NK-92 (cell line): ENCODE results near the gene CEBPG.

Experiments
- DNase-seq: peaks from one replicate; lab custom pipeline; 2025; ENCODE audit not compliant: unreplicated experiment; lab: John Stamatoyannopoulos, UW

The CEBPG gene

DNA sequence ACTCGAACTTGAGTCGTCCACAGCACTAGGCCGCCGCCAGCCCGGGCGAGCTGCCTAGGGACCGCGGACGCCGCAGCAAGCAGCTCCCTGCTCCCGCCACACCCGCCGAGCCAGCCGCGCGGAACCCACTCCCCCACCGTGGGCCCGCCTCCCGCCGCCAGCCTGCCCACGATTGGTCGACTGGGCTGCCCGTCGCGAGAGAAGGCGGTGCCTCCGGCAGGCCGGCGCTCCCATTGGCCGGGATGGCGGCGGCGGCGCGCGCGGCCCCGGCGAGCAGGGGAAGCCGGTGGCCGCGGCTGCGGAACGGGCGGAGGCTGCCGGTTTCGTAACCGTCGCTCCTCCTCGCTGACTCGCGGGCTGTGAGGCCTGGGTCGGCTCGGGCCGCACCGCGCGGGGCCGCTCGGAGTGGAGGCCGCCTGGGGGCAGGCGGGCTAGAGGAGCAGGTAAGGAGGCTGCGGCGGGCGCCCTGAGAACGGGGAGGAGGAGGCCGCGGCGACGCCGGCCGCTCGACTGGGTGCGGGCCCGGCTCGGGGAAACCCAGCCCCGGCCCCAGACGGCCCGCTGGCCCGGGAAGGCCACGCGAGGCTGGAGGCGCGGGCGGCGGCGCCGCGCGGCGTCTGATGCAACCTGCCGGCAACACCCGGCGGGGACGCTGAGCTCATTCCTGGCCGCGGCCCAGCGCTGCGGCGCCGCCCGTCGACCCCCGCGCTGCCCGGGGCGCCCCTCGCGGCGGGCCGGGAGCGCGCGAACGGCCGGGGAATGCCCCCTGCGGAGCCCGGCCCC, at the start of gene CEBPG:
TSS of gene CEBPG (plus strand) at position 257 of the 783 bp plus-strand sequence. CDS start 5,531 bp downstream, outside the sequence.
- DNase-seq, result peak; percentile 40

DNA sequence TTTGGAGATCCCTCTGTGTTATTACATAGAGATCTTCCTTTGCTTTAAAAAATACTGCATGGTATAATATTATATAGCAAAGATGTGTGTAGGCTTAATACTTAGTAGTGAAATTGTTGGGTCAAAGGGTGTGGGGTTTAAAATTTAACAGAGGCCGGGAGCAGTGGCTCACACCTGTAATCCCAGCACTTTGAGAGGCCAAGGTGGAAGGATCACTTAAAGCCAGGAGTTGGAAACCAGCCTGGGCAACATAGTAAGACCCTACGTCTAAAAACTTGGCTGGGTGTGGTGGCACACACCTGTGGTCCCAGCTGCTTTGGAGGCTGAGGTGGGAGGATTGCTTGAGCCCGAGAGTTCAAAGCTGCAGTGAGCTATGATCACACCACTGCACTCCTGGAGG, 48.9 kb upstream of the CEBPG start:
- no peak for DNase-seq

DNA sequence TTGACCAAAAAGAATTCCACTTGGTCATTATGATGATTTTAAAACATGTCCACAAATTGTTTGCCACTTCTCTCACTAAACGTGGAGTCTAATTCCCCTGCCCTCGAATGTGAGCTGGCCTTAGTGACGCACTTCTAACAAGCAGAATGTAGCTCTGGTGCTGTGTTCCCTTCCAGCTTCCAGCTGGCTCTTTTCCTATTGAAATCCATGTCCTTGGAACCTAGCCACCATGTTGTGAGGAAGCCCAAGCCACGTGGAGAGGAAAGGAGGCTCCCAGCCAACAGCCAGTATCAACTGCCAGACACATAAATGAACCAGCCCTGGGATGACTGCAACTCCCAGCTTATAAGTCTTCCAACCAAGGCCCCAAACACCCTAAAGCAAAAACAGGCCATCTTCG, 47.6 kb upstream of the CEBPG start:
- no peak for DNase-seq

DNA sequence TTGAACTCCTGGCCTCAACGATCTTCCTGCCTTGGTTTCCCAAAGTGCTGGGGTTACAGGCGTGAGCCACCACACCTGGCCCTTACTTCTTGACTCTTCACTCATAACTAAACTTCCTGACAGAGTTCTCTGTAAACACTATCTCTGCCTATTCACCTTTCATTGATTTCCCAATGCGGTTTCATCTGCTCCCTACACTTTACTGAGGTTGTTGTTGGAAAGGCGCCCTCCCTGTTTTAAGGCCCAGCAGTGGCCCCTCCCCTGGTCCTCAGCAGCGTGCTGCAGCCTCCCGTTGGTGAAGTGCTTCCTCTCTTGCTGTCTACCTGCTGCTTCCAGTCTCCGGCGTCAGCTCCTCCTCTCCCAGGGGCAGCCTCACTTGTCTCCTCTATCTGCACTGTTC, 44.4 kb upstream of the CEBPG start:
- no peak for DNase-seq

DNA sequence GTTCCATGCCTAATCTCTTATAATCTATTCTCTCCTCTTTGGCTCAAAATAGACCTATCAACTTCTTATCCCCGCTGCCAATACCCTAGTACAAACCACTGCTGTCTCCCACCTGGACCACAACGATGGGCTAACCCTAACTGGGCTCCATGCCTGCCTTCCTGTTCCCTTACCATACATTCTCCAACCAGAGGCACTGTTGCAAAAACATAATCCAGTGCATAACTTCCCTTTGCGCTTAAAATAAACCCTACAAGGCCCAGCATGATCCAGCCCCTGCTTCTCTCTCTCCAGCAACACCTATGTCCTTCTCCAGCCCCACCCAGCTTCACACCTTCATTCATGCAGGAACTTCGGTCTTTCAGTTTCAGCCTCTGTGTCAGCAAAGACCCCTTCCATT, 43.8 kb upstream of the CEBPG start:
- no peak for DNase-seq

DNA sequence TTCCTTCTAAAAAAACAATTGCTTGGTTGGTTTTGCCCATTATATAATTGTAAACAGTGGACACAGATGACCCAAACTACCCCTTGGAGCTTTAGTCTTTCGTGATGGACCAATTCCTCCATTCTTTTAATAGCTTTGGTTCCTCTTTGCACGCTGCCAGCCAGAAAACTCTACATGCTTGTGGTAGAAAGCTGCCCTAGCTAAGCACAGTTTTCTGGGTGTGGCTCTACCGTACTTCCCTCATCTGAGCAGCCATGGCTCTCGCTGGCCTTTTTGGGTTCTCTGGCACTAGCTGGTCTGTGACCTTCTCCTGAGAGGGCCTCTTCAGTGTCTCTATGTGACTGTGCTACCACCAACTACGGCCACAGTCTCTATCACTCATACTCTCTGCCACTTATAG, 41.3 kb upstream of the CEBPG start:
- DNase-seq, result no peak

DNA sequence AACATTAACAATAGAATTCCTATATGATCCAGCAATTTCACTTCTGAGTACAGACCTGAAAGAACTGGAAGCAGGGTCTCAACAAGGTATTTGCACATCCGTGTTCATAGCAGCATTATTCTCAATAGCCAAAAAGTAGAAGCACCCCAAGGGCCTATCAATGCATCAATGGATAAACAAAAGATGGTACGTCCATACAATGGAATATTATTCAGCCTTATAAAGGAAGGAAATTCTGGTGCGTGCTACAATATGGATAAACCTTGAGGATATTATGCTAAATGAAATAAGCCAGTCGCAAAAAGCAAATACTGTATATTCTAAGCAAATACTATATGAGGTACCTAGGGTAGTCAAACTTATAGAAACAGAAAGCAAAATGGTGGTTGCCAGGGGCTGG, 40.4 kb upstream of the CEBPG start:
- DNase-seq, result no peak

DNA sequence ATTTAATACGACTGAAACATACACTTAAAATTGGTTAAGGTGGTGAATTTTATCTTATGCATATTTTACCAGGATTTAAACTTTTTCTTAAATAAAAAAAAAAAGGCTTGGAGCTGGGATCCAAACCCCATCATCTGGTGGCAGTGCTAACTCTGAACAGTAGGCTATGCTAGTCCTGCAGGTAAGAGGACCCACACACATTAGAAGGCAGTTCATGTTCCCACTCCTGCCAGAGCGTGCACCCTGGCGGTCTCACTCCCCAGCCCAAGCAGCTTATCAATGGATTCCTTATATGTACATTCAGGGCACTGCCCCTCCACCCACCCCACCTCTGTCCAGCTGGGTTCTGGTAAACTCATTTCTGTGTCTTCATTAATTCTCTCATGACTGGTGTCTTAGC, 39.9 kb upstream of the CEBPG start:
- no peak for DNase-seq

DNA sequence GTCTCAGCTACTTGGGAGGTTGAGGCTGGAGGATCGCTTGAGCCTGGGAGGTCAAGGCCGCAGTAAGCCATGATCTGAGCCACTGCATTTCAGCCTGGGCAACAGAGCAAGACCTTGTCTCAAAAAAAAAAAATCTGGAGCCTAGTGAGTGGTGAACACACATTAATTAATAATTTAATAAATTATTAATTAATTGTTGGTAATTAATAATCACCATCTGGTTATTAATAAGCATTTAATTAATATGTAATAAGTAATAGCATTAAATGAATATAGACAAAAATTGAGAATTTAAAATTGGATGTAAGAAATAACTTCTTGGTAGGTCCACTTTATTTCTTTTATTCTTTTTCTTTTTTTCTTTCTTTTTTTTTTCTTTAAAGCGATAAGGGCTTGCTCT, 39.2 kb upstream of the CEBPG start:
- no peak for DNase-seq

DNA sequence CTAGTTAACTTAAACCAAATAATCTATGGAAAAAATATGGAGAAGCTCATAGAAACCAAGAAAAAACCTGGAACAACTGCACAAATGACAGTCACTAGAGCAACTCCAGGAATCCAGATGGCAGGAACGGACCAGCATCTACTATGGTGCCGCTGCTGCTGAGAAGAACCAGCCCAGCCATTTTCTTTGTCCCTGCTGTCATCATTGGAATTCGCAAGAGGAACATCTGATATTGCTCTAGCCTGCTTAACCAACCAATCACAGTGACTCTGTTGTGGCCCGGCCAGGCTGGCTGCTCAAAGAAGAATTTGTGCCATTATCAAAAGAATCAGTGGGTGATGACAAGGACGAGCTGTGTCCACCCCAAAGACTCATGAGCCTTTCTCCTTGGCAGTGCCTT, 38.1 kb upstream of the CEBPG start:
- DNase-seq, result no peak

DNA sequence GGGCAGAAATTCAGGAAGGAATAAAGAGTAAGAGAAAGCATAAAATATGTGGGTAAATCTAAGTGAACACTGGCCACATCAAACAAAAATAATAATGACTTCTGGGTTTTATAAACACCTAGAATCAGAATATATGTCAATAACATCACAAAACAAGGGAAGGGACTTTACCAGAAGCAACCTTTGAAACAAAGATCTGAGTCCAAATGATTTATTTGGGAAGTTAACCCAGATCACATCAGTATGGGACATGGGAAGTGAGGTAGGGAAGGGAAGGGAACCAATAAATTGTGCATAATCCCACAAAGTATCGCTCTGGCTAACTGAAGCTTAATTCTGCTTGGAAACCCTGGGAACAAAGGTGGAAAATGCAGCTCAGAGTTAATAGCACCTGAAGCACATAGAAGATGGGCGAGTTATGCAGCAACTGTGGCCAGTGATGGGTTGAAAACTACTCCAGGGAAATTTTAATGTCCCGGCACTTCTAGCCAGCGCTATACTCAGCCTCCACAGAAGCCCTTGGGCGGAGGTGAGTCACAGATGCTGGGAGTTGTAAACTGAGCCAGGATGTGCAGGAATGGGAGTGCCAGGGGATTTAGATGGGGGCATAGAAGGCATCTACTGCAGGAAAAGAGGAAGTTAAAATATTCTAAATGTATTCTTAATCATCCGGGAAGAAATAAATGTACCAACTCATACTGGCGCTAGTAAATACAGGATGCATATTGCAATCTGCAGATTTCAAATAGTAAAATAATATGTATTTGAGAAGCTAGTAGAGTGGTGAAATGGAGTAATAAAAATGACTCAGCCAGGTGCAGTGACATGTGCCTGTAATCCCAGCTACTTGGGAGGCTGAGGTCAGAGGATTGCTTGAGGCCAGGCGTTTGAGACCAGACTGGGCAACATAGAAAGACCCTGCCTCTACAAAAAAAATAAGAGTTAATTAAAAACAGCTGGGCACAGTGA, 34.2 kb upstream of the CEBPG start:
- no peak for DNase-seq

DNA sequence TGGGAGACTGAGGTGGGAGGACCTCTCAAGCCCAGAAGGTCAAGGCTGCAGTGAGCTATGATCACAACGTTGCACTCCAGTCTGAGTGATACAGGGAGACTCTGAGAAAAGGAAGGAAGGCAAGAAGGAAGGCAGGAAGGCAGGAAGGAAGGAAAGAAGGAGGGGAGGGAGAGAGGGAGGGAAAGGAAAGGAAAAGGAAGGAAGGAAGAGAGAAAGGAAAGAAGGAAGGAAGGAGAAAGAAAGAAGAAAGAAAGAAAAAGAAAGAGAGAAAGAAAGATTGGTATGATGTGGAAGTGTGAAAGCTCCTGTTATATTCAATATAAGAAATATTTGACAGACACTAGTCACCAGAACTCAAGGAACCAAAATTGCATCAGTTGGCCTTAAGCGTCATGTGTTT, 32.5 kb upstream of the CEBPG start:
- DNase-seq, result no peak

DNA sequence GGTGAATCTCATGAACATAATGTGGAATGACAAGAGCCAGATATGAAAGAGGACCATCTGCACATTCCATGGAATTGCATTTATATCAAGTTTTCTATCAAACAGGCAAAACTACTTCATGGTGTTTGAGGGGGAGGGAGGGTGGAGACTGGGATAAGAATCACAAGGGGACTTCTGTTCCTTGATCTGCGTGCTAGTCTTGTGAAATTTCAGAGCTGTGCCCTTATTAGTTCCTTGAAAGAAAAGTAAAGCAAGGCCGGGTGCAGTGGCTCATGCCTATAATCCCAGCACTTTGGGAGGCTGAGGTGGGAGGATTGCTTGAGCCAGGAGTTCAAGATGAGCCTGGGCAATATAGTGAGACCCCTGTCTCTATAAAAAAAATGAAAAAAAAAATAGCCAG, 30.2 kb upstream of the CEBPG start:
- no peak for DNase-seq

DNA sequence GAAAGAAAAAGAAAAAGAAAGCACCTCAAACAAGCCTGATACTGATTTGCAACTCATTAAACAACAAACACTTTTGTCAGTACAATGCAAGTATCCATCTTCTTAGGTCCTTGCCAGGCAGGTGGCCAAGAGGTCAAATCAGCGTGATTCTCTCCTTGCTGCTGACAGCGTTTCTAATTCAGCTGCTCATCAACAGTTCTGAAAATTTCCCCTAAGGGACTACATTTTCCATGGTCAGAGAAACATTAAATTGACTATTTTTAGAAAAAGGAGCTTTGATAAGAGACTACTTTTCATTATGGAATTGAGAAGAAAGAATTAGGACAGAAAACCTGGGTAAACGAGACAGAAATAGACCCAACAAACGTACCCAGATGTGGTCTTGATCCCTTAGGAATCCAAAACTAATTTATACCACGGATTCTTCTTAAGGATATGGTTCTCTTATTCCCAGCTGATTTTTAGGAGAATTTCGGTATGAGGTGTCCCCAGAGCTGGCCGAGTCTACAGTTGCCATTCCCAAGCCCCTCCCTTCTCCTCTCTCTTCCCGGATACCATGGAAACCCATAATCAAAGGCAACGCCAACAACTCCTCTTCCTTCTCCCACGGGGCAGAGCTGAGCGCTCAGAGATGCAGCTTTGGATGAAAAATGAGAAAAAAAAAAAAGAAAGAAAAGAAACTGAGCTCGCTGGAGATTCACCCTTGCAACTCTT, 29.5 kb upstream of the CEBPG start:
- DNase-seq, result no peak

DNA sequence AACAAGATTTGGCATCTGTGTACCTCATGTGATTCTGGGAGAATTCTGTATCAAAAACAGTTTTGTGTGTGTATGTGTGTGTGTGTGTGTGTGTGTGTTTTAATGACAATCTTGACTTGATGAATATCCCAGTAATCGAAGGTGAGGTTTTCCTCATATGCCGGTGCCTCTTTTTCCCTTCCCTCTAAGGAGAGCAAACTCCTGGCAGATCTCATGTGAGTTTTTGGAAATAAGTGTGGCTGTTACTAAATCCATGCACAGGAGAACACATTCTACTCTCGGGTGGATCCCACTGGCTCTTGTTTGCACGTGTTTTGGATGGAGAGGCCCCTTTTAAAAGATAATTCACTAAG, 29.0 kb upstream of the CEBPG start:
- no peak for DNase-seq

DNA sequence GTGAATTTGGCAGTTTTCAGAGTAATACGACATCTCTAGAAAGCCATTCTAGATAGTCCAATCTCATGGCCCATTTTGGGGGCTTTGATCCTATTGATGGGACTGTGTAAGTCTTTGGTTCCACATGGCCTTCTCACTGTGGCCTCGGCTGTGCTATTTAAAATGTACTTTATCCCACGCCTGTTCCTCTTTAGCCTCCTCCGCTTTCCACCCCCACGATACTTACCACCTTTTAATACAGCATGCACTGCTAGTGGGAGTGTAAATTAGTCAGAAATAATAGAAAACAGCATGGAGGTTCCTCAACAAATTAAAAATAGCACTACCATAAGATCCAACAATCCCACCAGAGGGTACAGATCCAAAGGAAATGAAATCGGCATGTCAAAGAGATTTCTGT, 28.3 kb upstream of the CEBPG start:
- no peak for DNase-seq

DNA sequence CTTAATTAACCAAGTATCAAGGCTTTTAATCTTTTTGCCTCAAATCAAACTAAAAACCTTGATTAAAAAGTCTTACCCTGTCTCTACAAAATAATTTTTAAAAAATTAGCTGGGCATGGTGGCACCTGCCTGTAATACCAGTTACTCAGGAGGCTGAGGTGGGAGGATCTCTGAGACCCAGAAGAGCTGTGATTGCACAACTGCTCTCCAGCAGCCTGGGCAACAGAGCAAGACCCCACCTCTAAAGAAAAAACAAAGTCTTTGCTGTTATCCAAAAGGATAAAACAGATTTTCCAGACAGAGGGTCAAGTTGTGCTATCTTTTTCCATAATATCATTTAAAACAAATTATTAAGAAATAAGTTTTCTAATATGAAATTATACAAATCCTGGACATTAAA, 26.8 kb upstream of the CEBPG start:
- no peak for DNase-seq

DNA sequence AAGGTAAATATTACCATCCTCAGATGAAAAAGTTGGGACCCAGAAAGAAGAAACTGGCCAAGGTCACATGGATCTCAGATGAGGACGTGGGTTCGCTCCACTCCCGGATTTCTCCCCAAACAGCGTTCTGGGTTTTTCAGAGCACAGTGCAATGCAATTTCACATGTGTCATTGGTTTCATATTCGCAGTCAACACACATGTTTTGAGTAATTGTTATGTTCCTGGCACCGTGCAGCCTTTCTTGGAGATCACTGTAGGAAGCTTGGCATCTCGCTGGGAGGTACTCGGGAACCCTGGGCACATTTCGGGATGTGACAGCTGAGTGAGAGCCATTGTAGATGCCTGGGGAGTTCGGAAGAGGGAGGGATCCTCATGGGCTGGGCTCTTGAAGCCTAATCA, 26.2 kb upstream of the CEBPG start:
- no peak for DNase-seq

DNA sequence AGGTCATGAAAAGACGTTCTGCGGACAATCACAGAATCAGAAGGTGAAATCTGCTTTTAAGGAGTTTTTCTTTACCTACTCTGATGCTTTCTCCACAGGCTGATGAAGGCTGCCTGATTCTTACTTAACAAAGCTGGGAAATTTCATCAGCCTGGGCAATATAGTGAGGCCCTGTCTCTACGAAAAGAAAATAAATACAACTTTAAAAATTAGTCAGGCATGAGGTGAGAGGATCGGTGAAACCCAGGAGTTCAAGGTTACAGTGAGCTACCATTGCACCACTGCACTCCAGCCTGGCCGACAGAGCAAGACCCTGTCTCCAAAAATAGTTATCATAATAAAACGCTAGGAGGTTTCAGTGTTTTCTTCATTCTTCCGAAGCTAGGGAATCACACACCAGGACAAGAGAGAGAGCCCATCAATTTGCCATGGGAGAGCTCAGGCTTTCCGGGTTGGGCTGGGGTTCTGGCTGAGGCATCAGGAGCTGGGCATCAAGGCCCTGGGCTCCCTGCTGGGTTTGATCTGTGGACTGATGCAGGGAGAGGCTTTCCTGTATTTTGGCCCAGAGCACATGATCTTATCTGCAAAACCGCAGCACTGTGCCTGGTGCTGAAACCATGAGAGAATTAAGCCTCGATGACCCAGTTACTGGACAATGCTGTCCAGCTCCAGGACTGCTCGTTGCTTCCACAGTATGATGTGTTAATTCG, 25.1 kb upstream of the CEBPG start:
- DNase-seq, result no peak

DNA sequence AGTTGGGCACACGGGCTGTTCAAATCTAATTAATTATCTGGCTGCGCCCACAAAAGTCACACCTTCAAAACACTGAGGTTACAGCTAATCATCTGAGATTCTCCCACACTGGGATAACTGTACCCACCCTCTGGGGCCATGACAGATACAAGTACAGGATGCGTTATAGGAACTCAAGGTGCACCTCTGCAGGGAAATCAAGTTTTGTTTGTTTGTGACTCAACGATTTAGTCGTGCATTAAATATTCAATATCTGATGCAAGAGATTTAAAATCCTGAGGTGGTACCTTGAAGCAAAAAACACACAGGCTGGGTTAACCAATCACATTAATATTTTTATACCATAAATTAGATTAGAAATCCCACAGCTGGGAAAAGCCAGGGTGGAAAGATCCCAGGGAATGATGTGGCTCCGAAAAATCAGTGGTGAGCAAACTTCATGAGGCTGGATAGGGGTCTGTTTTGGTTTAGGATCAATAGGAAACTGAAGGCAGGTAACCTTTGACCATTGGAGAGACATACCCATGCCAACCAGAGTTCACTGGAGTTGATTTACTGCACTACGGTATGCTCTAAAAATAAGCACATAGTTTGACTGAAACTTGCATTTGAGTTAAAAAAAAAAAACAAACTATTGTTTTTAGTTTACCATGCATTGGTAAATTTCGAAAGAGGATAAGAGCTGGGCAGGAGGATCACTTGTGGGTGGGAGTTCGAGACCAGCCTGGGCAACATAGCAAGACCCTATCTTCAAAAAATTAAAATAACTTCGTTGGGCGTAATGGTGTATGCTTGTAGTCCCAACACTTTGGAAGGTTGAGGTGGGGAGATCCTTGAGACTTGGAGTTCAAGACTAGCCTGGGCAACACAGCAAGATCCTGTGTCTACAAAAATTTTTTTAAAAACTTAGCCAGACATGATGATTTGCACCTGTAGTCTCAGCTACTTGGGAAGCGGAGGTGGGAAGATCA, 23.9 kb upstream of the CEBPG start:
- no peak for DNase-seq
